GM18511 (cell line): ENCODE results near the gene CASKIN1.

Source experiments
- ATAC-seq: cut with Tn5 transposase; IDR thresholded peaks from one replicate; pipeline ENCODE4 v1.9.1; 2021; ENCODE audit warnings: mild to moderate bottlenecking, moderate library complexity; ENCODE audit not compliant: unreplicated experiment

Gene CASKIN1

DNA sequence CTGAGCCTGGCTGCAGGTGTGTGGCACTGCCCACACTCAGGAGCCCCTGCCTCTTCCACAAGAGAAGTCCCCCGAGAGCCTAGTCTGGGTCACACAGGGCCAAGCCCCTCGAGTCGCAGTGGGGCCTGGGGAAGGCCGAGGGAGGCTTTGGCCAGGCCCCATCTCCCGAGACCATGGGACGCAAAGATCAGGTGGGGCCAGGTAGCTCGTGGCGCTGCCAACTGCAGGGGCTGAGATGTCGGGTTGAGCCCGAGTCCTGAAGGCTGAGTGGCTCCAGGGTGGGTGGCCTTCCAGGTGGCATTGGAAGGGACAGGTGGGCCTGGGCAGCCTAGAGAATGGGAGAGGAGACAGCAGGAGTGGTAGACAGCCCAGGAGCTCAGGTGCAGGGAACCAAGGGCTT, 34.5 kb downstream of the CASKIN1 start:
- ATAC-seq, result no peak

- ATAC-seq, result no peak
Measured at GRCh38 chr16:2160915-2161551, 35.4 kb downstream of the CASKIN1 start.

GRCh38 chr16:2159175-2159838, 37.1 kb downstream of the CASKIN1 start:
- ATAC-seq, result no peak

GRCh38 chr16:2158262-2158638, 38.2 kb downstream of the CASKIN1 start:
- ATAC-seq, result no peak

GRCh38 chr16:2157480-2158261, 38.7 kb downstream of the CASKIN1 start:
- ATAC-seq, result no peak

DNA sequence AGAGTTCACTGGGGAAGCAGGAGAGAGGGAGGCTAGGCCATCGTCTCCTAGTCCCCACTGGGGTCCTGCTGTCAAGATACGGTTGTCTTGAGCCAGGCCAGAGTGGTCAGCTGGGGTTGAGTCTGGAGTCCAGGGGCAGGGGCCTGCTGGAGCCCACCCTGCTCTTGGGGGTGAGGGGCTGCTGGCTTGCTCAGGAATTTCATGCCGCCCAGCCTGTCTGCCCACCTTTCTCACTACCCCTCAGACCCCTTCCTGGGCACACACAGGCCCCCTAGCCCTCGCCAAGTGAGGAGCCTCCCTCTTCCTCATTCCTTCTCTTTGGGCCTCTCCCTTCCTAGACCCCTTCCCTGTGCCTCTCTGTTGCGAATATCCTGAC, 39.6 kb downstream of the CASKIN1 start:
- ATAC-seq, result no peak

DNA sequence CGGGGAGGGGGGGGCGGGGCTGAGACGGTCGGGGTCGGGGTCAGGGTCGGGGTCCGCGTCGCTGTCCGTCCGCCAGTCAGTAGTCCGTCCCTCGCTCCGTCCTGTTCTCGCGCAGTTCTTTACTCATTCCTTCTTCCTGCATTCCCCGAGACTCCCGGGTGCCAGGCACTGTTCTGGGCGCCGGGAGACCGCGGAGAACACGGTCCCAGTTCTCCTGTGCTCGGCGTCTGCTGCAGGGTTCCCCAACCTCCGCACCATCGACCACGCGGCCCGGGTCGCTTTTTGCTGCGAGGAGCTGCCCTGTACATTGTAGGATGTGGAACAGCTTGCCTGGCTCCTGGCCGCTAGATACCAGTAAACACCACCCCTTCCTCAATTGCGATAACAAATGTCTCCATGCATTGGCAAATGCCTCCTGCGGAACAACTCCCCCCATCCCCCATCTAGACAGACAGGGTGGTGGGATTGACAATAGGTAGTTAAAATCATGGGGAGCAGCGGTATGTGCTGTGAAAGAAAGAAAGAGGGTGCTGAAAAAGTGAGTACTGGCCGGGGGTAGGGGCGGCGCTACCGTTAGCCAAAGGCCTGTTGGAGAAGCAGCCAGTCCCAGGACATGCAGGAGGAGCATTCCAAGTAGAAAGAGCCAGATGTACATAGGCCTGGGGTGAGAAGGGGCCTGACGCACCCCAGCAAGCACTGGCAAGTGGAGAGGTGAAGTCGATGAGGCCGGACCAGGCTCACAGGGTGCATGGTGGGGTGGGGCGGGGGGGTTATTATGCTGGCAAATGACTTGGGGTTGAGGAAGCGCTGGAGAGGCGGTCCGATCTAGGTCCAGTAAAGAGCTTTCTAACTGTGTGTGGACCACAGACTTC, 40.2 kb downstream of the CASKIN1 start:
- ATAC-seq, result no peak

GRCh38 chr16:2155091-2155950, 41.1 kb downstream of the CASKIN1 start, which contains the start of gene TRAF7:
Gene TRAF7 (plus strand): TSS chr16:2155782. CDS start chr16:2163921, 8,139 bp downstream.
- ATAC-seq, result peak; percentile 88

GRCh38 chr16:2154533-2155090, 41.8 kb downstream of the CASKIN1 start:
- no peak for ATAC-seq

DNA sequence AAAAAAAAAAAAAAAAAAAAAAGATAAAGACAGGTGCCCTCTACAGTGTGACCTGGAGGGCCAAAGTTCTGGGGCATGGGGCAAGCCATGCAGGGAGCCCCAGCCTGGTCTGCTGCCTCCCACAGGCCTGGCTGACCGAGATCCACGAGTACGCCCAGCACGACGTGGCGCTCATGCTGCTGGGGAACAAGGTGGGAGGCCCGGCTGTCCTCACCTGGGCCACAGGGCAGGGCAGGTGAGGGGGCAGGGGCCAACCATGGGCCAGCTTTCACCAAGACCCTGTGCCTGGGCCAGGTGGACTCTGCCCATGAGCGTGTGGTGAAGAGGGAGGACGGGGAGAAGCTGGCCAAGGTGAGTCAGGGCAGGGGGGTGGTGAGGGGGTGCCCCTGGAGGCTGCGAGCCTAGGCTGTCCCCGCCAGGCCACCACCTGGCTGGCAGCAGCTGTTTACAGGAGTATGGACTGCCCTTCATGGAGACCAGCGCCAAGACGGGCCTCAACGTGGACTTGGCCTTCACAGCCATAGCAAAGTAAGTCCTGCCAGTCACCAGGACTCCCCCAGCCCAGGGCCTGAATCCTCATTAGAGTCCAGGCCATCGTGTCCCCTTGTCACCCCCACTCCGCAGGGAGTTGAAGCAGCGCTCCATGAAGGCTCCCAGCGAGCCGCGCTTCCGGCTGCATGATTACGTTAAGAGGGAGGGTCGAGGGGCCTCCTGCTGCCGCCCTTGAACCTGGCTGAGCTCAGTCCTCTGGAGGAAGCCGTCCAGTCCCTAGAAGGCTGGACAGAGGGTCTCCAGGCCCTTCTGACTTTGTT, 43.5 kb downstream of the CASKIN1 start:
- no peak for ATAC-seq

DNA sequence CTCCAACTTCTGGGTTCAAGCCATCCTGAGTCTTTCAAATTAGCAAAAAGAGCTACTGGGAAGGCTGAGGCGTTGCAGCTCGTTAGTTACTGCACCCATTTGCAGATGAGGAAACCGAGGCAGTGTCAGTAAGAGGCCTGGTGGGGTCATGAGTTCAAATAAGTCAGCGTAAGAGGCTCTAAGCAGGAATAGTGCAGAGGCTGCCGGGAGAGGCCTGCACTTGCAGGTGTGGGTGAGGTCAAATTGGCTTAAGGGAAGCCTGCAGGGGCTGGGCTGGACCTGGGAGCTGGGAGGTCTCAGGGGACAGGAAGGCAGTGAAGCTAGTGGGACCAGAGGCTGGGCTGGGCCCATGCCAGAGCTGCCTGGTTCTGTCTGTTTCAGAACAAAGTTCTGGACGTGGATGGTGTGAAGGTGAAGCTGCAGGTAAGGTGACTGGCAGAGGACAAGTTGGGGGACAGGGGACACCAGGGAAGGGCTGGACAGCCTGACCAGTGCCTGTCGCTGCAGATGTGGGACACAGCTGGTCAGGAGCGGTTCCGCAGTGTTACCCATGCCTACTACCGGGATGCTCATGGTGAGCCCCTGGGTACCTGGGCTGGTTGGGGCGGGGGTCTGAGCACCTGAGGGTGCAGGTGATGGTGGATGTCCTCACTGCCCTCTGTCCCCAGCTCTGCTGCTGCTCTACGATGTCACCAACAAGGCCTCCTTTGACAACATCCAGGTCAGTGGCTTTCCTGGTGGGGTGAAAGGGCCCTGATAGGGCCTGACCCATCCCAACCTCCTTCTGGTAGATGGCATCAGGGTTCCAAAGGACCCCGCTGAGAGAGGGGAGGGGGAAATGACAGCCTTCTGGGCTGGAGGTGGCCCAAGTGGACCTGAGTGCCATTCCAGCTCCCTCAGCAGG, 45.0 kb downstream of the CASKIN1 start:
- no peak for ATAC-seq

GRCh38 chr16:2150418-2151187, 45.8 kb downstream of the CASKIN1 start:
- no peak for ATAC-seq

DNA sequence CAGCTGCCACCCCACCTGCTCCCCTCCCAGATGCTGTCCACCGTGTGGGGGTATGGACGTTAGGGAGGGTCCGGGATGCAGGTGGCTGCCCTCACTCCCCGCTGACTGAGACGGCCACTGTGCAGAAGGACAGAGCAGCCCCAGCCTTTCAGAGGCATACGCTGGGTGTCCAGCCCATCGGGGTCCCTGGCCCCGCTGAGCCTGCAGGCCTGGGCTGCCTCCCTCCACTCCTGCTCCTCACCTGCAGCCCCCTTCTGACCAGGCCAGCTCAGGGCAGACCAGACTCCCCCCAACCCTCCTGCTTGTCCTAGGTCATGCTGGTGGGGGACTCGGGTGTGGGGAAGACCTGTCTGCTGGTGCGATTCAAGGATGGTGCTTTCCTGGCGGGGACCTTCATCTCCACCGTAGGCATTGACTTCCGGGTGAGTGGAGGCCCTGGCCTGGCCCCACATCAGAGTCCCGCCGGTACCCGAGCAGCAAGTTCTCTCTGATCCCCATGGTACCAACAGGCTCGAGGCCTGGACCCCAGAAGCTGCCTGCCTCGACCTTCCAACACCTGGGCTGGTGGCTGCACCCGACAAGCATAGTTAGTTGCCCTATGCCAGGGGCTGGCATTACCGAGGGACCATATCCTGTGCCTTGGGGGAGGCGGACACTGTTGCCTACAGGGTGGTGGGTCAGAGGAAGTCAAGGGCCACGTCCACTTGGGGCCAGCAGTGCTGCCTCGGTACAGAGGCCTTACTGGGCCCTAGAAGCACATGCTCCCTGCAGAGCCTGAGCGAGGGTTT, 46.6 kb downstream of the CASKIN1 start:
- ATAC-seq, result no peak

DNA sequence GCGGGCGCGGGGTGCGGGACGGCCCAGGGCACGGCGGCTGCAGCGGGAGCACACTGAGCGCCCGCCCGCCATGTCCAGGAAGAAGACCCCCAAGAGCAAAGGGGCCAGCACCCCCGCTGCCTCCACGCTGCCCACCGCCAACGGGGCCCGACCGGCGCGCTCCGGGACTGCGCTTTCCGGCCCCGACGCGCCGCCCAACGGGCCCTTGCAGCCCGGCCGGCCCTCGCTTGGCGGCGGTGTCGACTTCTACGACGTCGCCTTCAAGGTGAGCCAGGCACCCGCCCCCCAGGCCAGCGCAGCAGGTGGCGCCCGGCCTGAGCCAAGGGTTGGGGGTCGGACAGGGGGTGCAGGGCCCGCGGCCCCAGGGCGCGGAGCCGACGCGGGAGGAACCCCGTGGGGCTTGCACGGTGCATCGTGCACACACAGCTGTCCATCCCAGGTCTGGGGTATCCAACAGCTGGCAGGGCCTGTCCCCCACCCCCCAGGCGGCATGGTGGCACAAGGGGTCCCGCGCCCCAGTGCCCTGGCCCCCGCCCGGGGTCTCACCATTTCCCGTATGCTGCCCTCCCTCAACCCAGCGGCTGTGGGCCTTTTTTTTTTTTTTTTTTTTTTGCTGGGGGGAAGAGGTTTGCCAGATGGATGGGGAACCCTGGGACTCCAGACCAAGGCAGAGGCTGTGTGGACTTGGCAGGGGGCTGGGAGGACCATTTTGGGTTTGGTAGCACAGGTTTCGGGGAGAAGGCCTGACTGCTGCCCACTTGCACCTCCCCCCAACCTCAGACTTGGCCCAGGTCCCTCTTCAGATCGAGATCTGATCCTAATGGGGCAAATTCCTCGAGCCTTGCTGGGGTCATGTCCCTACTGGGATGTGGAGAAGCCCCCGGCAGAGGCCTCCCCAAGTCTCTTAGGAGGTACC, 47.4 kb downstream of the CASKIN1 start:
- ATAC-seq, result no peak

DNA sequence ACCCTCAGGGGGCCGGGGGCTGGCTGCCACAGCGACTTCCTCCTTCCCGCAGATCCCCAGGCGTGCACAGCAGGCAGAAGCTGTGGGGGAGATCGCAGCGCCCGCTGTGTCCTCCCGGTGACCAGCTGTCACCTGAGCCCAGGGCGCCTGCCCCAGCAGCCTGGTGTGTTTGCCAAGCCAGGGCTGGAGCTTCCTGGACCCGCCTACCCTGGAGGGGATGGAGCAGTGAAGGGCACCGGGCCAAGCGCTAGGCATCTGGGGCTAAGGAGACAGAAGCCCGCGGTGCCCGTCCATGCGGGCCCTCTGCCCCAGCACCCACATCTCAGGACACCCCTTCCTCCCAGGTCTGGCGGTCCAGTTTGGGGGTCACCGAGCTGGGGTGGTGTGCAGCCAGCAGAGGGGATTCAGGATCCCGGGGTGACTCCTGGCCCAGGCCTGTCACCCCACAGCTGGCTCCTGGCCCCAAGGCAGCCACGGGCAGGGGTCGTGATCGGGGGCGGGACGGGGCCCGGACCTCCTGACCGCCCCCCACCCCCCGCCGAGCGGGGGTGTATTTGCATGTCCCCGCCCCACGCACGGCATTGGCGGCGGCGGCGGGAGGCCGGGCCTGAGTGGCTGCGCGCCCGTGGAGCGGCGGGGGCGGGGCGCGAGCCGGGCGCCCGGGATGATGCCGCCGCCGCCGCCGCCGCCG, 48.3 kb downstream of the CASKIN1 start, which contains the start of gene RAB26:
Gene RAB26 (plus strand): TSS at position 645 of the 691 bp plus-strand sequence. CDS start 159 bp downstream, outside the sequence.
- ATAC-seq, result no peak
